Esophagus muscularis mucosa (tissue), 4 donors: ENCODE results near the gene MRPL41.

Experiments
- EP300 ChIP-seq: sonication (generic); formaldehyde crosslinking; IDR thresholded peaks from one replicate; pipeline ENCODE4 v1.6.1; 2017; ENCODE audit warnings: antibody characterized with exemption
- POLR2AphosphoS5 ChIP-seq, 2 donors: sonication (generic); formaldehyde crosslinking; IDR thresholded peaks; one replicate each; pipeline ENCODE4 v1.6.1; 2017; ENCODE audit warnings: antibody characterized with exemption in 2 of 2
- TF ChIP-seq, protein P1 (sequence below), 3 experiments: fragments of 200-600 bp in 2 of 3; fragments of 450-650 bp in 1 of 3; sonication (generic) in 2 of 3; IDR thresholded peaks; one replicate each; pipeline ENCODE4 v1.5.1; 2017 to 2019; ENCODE audit warnings: antibody characterized with exemption in 3 of 3, mild to moderate bottlenecking in 2 of 3, moderate library complexity in 1 of 3

- TF ChIP-seq POLR2AphosphoS5 (IDR thresholded peaks at IDR 0.05) (no peak), EP300 (no peak)
- TF ChIP-seq, protein P1, sequence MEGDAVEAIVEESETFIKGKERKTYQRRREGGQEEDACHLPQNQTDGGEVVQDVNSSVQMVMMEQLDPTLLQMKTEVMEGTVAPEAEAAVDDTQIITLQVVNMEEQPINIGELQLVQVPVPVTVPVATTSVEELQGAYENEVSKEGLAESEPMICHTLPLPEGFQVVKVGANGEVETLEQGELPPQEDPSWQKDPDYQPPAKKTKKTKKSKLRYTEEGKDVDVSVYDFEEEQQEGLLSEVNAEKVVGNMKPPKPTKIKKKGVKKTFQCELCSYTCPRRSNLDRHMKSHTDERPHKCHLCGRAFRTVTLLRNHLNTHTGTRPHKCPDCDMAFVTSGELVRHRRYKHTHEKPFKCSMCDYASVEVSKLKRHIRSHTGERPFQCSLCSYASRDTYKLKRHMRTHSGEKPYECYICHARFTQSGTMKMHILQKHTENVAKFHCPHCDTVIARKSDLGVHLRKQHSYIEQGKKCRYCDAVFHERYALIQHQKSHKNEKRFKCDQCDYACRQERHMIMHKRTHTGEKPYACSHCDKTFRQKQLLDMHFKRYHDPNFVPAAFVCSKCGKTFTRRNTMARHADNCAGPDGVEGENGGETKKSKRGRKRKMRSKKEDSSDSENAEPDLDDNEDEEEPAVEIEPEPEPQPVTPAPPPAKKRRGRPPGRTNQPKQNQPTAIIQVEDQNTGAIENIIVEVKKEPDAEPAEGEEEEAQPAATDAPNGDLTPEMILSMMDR (IDR thresholded peaks at IDR 0.05), result no peak
These were observed 39.8 kb upstream of the MRPL41 start for GRCh38 chr9:137511758-137512463.
